ENCODE results near the gene ABT1. TPM values are rescaled to one million over a fixed set of nuclear protein-coding genes. Genes with fewer than 3 reads are reported as not detected.

Gene ABT1
- total RNA-seq, 4 donors from 2014 or later = 13.9 to 19.4 (median 17.5) TPM

DNA sequence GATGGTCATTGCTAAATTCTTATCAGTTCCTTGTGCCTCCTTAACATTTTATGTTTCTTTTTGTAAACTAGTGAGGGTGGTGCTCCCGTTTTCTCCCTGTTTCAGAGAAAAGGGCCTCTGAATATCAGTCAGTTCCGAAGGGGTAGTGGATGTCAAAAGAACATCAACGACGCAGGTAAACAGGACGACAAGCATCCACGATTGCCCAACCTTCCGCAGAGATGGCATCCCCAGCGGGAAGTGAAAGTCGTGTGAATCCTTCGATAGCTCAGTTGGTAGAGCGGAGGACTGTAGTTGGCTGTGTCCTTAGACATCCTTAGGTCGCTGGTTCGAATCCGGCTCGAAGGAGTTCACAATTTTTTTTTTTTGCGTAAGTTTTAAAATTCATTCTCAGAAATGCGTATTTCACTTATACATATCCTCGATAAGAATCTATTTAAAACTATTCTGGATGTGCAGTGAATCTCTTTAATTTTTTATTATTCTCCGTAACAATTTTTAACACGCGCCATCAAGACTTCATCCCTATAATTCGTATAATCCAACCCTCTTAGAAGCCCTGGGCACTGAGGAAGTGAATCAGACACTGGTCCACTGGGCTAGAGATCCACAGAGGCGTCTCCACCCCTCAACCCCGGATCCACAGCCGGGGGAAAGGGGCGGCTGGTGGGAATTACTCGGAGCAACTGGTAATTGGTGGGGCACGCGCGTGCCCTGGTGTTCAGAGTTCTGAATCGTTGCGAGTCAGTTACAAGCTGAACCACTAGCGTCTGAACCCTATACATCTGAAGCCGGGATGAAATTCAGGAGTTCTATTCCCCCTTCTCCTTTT lies 27.9 kb upstream of the ABT1 start:
- peak overlapping the region; percentile 2 to 74 (median 62) for H3K27ac ChIP-seq
- H3K27me3 ChIP-seq = no peaks in the 10 kb centered on the region
- peak; percentile 93 for ATAC-seq
- H3K4me3 ChIP-seq = peak overlapping the region; percentile 45 to 56
- TF ChIP-seq EP300 (IDR thresholded peaks at IDR 0.05) = no peak
- TF ChIP-seq POLR2AphosphoS5 (IDR thresholded peaks at IDR 0.05) = peak; percentile 27
- no peak for TF ChIP-seq POLR2A (IDR thresholded peaks at IDR 0.05)
- TF ChIP-seq, protein P1, sequence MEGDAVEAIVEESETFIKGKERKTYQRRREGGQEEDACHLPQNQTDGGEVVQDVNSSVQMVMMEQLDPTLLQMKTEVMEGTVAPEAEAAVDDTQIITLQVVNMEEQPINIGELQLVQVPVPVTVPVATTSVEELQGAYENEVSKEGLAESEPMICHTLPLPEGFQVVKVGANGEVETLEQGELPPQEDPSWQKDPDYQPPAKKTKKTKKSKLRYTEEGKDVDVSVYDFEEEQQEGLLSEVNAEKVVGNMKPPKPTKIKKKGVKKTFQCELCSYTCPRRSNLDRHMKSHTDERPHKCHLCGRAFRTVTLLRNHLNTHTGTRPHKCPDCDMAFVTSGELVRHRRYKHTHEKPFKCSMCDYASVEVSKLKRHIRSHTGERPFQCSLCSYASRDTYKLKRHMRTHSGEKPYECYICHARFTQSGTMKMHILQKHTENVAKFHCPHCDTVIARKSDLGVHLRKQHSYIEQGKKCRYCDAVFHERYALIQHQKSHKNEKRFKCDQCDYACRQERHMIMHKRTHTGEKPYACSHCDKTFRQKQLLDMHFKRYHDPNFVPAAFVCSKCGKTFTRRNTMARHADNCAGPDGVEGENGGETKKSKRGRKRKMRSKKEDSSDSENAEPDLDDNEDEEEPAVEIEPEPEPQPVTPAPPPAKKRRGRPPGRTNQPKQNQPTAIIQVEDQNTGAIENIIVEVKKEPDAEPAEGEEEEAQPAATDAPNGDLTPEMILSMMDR (IDR thresholded peaks at IDR 0.05) = peak in 1 of 4 experiments; percentile 46
- H3K9me3 ChIP-seq = no peaks in the 10 kb centered on the region
- 5 to 6% methylated on average over 18 to 34 of the region's 34 CpGs for WGBS, 2 donors (ENCODE audit: low coverage in 1 of 2)
- H3K4me1 ChIP-seq = peaks cover 0 to 20% (median 0%) of the 10 kb centered on the region in 3 donors
- H3K36me3 ChIP-seq = no peaks in the 10 kb centered on the region

DNA sequence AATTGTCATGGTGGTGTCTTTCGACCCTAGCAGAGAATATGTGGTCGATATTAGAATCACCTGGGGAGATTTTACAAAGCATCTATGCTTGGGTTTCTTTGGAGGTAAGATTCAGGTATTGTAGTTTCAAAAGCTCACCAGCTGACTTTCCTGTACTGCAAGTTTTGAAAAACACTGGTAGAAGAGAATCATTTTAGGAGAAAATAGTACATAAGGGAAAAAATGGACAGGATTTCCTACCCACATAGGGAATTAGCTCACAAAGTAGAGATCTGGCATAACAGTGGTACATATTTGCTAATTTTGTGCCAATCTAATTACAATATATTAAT lies 27.4 kb upstream of the ABT1 start:
- Histone ChIP-seq H3K9me3 (no peaks in the 10 kb centered on the region), H3K4me3 (peak overlapping the region in 1 of 2 donors; percentile 56), H3K36me3 (no peaks in the 10 kb centered on the region), H3K4me1 (peaks cover 0 to 20% (median 0%) of the 10 kb centered on the region in 3 donors), H3K27ac (peak overlapping the region in 3 of 4 donors; percentile 43 to 71 (median 60)), H3K27me3 (no peaks in the 10 kb centered on the region)
- TF ChIP-seq POLR2A (IDR thresholded peaks at IDR 0.05) = no peak
- no peak for ATAC-seq
- 0 to 8% methylated on average over 1 to 2 of the region's 2 CpGs for WGBS, 2 donors (ENCODE audit: low coverage in 1 of 2)

DNA sequence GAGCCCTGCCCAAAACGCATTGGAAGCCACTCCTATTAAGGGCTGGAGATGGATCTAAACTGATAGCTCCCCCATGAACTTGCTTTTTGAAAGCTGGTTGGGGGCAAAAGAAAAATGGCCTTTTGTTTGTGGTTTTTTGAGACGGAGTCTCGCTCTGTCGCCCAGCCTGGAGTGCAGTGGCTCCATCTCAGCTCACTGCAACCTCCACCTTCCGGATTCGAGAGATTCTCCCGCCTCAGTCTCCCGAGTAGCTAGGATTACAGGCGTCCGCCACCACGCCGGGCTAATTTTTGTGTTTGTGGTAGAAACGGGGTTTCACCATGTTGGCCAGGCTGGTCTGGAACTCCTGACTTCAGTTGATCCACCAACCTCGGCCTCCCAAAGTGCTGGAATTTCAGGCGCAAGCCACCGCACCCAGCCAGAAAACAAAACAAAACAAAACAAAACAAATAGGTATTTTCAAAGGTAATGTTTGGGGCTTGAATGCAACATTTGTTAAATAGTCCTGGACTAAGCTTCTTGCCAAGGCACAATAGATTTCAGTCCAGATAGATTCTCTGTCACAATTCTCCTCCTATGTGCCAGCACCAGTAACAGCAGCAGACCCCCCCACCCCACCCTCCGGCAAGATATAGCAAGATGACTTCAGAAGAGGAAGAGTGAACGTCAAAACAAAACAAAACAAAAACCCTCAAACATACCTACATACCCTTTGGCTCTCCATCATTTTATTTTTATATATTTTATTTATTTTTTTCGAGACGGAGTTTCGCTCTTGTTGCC lies 26.5 kb upstream of the ABT1 start:
- WGBS, 2 donors (ENCODE audit: low coverage in 1 of 2) = 47 to 78% methylated on average over 2 to 19 of the region's 21 CpGs
- ATAC-seq = no peak
- TF ChIP-seq, protein P1 (IDR thresholded peaks at IDR 0.05) = no peak
- TF ChIP-seq POLR2A (IDR thresholded peaks at IDR 0.05) (no peak), EP300 (IDR thresholded peaks at IDR 0.05) (no peak), POLR2AphosphoS5 (IDR thresholded peaks at IDR 0.05) (no peak)

DNA sequence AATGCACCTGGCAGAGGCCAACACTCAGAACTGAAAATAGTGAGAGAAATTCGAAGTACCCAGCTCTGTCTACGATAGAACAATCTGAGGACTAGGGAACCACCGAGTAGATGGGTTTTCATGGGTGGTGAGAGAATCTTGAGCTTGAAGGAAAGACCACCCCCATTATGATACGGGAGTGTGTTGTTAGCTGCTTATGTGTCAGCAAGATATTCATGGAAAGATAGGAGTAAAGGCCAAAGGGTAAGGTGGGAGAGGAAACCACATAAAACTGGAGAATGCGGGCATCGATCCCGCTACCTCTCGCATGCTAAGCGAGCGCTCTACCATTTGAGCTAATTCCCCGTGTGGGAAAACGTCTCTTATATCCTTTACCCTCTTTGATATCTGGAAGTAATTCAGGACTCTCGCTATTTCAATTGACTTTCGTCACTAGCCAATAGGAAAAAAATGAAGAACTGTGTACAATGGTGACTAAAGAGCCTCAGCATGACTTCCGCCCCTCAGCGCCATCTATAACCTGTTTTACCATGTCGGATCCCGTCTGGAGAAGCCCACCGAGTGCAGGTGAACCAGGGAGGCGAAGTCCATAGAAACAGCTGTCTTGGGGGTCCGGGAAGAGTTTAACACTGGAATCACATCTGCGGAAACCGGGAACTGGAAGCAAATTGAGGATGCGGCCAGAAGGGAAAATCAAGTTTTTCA lies 25.0 kb upstream of the ABT1 start:
- no peak for ATAC-seq
- 3 to 4% methylated on average over 20 to 23 of the region's 24 CpGs for WGBS, 2 donors (ENCODE audit: low coverage in 1 of 2)
- peak overlapping the region; percentile 38 to 47 for H3K4me3 ChIP-seq

More for the DNA sequence above, 26.5 kb upstream of the ABT1 start:
- Histone ChIP-seq H3K4me3 (no peak overlapping the region), H3K36me3 (no peaks in the 10 kb centered on the region), H3K9me3 (no peaks in the 10 kb centered on the region), H3K4me1 (peaks cover 0 to 20% (median 0%) of the 10 kb centered on the region in 3 donors), H3K27me3 (no peaks in the 10 kb centered on the region), H3K27ac (peak overlapping the region in 1 of 4 donors; percentile 71)

More for the DNA sequence above, 25.0 kb upstream of the ABT1 start:
- no peaks in the 10 kb centered on the region for H3K9me3 ChIP-seq
- H3K36me3 ChIP-seq = no peaks in the 10 kb centered on the region
- peak overlapping the region; percentile 21 to 69 (median 54) for H3K27ac ChIP-seq
- peaks cover 13% of the 10 kb centered on the region for H3K27me3 ChIP-seq
- TF ChIP-seq POLR2AphosphoS5 (IDR thresholded peaks at IDR 0.05) (no peak), EP300 (IDR thresholded peaks at IDR 0.05) (no peak), POLR2A (IDR thresholded peaks at IDR 0.05) (no peak)
- TF ChIP-seq, protein P1 (IDR thresholded peaks at IDR 0.05) = no peak
- peaks cover 0 to 20% (median 0%) of the 10 kb centered on the region in 3 donors for H3K4me1 ChIP-seq
